Activated CD8-positive, alpha-beta memory T cell treated with anti-CD3 and anti-CD28 coated beads, Interleukin-2, amount 10 ng/mL, durations not matched to agents 7 days and 5 days (primary cell): ENCODE results near the gene PGLYRP2. TPM values are rescaled to one million over a fixed set of nuclear protein-coding genes. Genes with fewer than 3 reads are reported as not detected.
"Not testable (repeated sequence)": the region's sequence is repeated elsewhere in the genome, so short reads cannot be mapped to it uniquely, and the experiment has no call there.

Experiments
- ATAC-seq: fragments of 150-1000 bp; cut with Tn5 transposase; one replicate; pipeline ENCODE4 v1.10.0; 2021; ENCODE audit warnings: moderate library complexity
- CTCF ChIA-PET: fragments of 350-600 bp; sonication (Branson Sonifier 250); formaldehyde crosslinking; loops from one replicate; lab custom pipeline; 2021; ENCODE audit warnings: antibody characterized with exemption; lab: Charles Lee
- DNase-seq: peaks from one replicate; pipeline ENCODE4 v3.0.0-alpha.2; 2020
- H3K27ac Mint-ChIP-seq: one replicate; pipeline ENCODE4 v1.8.0; 2021; ENCODE audit warnings: mild to moderate bottlenecking, mixed read lengths
- H3K27me3 Mint-ChIP-seq: one replicate; pipeline ENCODE4 v1.8.0; 2021; ENCODE audit warnings: mixed read lengths
- H3K36me3 Mint-ChIP-seq: one replicate; pipeline ENCODE4 v1.8.0; 2021; ENCODE audit warnings: mild to moderate bottlenecking, mixed read lengths
- H3K4me1 Mint-ChIP-seq: one replicate; pipeline ENCODE4 v1.8.0; 2021; ENCODE audit warnings: mixed read lengths
- H3K4me3 Mint-ChIP-seq: one replicate; pipeline ENCODE4 v1.8.0; 2021; ENCODE audit warnings: mild to moderate bottlenecking, moderate library complexity, mixed read lengths
- H3K9me3 Mint-ChIP-seq: one replicate; pipeline ENCODE4 v1.8.0; 2022; ENCODE audit warnings: low read depth, mixed read lengths
- total RNA-seq, 2 experiments: library from RNA; stranded (reverse); gene quantifications; one replicate each; pipeline ENCODE4 v1.2.3, GENCODE V29; 2021

Gene PGLYRP2
- total RNA-seq, 2 experiments from 2014 or later, result 0.09 to 0.12 TPM

GRCh38 chr19:15507068-15508034 lies 28.1 kb upstream of the PGLYRP2 start:
- no peak overlapping the region for H3K4me3 Mint-ChIP-seq
- H3K4me1 Mint-ChIP-seq, result peaks cover 24% of the 10 kb centered on the region
- peak overlapping the region; percentile 8 for H3K27ac Mint-ChIP-seq
- no peaks in the 10 kb centered on the region for H3K36me3 Mint-ChIP-seq
- ATAC-seq, result no peak
- peaks cover 43% of the 10 kb centered on the region for H3K27me3 Mint-ChIP-seq
- CTCF ChIA-PET, result interaction anchor here (1.2 to 1.4 kb wide), 2 partner anchors 48 to 353 kb away, joined by 3 to 4 read pairs; no protein-coding TSS in a partner anchor
- no peak for DNase-seq
- H3K9me3 Mint-ChIP-seq, result no peaks in the 10 kb centered on the region

DNA sequence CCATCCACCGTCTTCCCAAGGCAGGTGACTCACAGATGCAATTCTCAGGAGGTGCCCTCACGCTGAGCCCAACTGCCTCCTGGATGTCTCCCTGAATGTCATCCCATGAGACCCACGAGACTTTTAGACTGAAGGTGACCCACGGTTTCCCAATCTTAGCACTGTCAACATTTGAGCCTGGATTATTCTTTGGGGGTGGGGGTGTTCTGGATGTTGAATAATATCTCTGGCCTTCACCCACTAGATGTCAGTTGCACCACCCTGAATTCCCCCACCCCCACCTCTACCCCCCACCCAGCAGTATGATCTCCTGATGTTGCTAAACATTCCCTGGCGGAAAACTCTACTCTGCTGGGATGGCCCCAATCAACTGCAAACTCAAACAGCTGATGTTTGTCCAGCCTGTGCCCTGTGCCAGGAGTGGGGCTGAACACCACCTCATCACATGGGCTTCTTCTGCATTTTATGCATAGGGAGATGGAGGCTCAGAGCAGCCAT lies 26.8 kb upstream of the PGLYRP2 start:
- Mint-ChIP-seq H3K4me1 (peaks cover 24% of the 10 kb centered on the region), H3K27me3 (peaks cover 50% of the 10 kb centered on the region), H3K27ac (no peak overlapping the region), H3K9me3 (no peaks in the 10 kb centered on the region), H3K4me3 (no peak overlapping the region), H3K36me3 (no peaks in the 10 kb centered on the region)
- CTCF ChIA-PET, result interaction anchor here (1.4 to 1.5 kb wide), 2 partner anchors 39 to 50 kb away, joined by 4 read pairs; no protein-coding TSS in a partner anchor
- DNase-seq, result no peak
- no peak for ATAC-seq

DNA sequence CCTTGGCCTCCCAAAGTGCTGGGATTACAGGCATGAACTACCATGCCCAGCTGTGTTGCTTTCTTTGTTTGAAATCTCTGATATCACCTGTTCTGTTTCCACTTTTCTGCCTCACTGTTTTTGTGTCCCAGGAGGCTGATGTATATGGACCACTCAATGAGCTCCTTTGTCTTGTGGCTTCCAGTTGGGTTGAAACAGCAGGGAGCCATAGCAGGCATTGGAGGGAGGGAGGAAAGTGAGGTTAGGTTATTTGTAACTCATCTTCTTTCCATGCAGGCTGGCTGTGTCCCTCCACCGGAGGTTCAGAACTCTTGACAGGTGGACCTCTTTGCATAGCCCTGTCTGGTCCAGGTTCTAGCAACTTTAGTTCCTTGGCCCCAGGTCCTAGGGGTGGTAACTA lies 23.0 kb upstream of the PGLYRP2 start:
- Mint-ChIP-seq H3K27me3 (peaks cover 32% of the 10 kb centered on the region), H3K4me1 (peaks cover 3% of the 10 kb centered on the region), H3K9me3 (no peaks in the 10 kb centered on the region), H3K4me3 (no peak overlapping the region), H3K36me3 (no peaks in the 10 kb centered on the region), H3K27ac (no peak overlapping the region)
- DNase-seq (no peak), ATAC-seq (no peak)
- CTCF ChIA-PET, result interaction anchor here (0.9 to 1.6 kb wide), 3 partner anchors 35 to 52 kb away, joined by 3 read pairs; no protein-coding TSS in a partner anchor

GRCh38 chr19:15501596-15501995 lies 22.3 kb upstream of the PGLYRP2 start:
- Mint-ChIP-seq H3K27me3 (peaks cover 28% of the 10 kb centered on the region), H3K36me3 (no peaks in the 10 kb centered on the region), H3K4me1 (peaks cover 3% of the 10 kb centered on the region), H3K9me3 (no peaks in the 10 kb centered on the region), H3K4me3 (no peak overlapping the region), H3K27ac (no peak overlapping the region)
- DNase-seq (no peak), ATAC-seq (no peak)
- CTCF ChIA-PET, result interaction anchor here (1.6 kb wide), 1 partner anchor 53 kb away, joined by 3 read pairs; no protein-coding TSS in a partner anchor

DNA sequence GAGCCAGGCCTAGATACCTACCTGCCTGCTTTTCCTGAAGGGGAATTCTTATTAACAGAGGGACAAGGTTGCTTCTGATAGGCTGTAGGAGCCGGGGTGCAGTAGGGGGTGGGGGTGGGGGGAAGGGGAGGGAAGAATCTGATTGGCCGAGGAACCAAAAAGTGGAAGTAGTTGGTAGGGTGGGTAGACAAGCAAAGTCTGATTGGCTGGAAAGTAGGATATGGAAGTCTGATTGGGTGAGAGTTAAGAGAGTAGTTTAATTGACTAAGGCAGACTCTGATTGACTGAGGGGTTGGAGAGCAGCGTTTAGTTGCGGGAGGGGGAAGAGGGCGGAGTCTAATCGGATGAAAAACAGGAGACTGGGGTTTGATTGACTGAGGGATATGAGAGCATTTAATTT lies 19.6 kb upstream of the PGLYRP2 start:
- H3K4me3 Mint-ChIP-seq, result no peak overlapping the region
- DNase-seq (no peak), ATAC-seq (no peak)
- no peaks in the 10 kb centered on the region for H3K4me1 Mint-ChIP-seq
- H3K36me3 Mint-ChIP-seq, result no peaks in the 10 kb centered on the region
- H3K27me3 Mint-ChIP-seq, result peaks cover 18% of the 10 kb centered on the region
- CTCF ChIA-PET, result no interaction called here
- H3K9me3 Mint-ChIP-seq, result no peaks in the 10 kb centered on the region
- H3K27ac Mint-ChIP-seq, result no peak overlapping the region

DNA sequence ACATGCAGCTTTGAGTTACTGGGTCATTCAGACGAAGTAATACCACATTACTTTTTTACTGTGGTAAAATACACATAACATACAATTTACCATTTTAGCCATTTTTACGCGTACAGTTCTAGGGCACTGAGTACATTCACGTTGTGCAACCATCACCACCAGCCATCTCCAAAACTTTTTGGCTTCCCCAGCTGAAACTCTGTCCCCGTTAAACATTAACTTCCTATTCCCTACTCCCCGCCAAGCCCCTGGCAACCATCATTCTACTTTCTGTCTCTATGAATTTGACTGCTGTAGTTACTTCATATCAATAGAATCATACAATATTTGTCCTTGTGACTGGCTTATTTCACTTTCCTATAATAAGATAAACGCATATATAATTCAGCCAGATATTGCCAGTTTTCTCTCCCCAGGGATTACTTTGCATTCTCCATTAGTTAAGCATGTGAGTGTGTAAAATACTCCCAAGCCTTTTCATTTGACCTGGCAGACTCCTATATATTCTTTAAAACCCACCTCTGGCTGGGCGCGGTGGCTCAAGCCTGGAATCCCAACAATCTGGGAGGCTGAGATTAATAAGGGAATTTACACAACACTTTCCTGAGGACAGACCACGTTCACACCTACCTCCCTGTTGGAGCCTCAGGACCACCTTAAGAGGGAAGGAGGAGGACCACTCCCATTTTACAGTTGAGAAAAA lies 19.0 kb upstream of the PGLYRP2 start:
- no peak for DNase-seq
- Mint-ChIP-seq H3K9me3 (no peaks in the 10 kb centered on the region), H3K27ac (no peak overlapping the region), H3K4me1 (no peaks in the 10 kb centered on the region), H3K27me3 (peaks cover 18% of the 10 kb centered on the region), H3K4me3 (no peak overlapping the region), H3K36me3 (no peaks in the 10 kb centered on the region)
- CTCF ChIA-PET, result no interaction called here
- ATAC-seq, result no peak

DNA sequence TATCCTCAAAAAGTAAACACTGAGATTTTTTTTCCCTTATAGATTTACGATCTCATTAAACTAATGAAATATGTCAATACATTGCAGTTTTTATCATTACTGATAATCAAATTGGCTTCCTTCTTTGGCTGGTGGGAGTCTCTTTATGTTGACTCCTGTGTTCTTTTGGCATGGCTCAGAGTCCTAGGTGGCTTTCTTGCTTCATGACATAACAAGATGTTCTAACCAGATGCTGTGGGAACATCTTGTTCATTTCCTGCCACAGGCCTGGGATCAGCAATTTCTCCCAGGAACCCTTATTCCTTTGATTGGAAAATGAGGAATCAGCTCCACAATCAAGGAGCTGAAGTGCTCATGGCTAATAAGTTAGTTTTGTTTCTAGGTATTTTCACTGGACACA lies 15.8 kb upstream of the PGLYRP2 start:
- H3K4me1 Mint-ChIP-seq, result no peaks in the 10 kb centered on the region
- DNase-seq (no peak), ATAC-seq (no peak)
- H3K36me3 Mint-ChIP-seq, result no peaks in the 10 kb centered on the region
- H3K27me3 Mint-ChIP-seq, result peaks cover 15% of the 10 kb centered on the region
- no peak overlapping the region for H3K27ac Mint-ChIP-seq
- CTCF ChIA-PET, result no interaction called here
- H3K9me3 Mint-ChIP-seq, result no peaks in the 10 kb centered on the region
- H3K4me3 Mint-ChIP-seq, result no peak overlapping the region

GRCh38 chr19:15488489-15489226 lies 9.4 kb upstream of the PGLYRP2 start:
- H3K4me3 Mint-ChIP-seq, result no peak overlapping the region
- DNase-seq (no peak), ATAC-seq (no peak)
- peaks cover 9% of the 10 kb centered on the region for H3K27me3 Mint-ChIP-seq
- H3K4me1 Mint-ChIP-seq, result peaks cover 7% of the 10 kb centered on the region
- peaks cover 6% of the 10 kb centered on the region for H3K9me3 Mint-ChIP-seq
- CTCF ChIA-PET, result no interaction called here
- no peak overlapping the region for H3K27ac Mint-ChIP-seq
- peaks cover 5% of the 10 kb centered on the region for H3K36me3 Mint-ChIP-seq

DNA sequence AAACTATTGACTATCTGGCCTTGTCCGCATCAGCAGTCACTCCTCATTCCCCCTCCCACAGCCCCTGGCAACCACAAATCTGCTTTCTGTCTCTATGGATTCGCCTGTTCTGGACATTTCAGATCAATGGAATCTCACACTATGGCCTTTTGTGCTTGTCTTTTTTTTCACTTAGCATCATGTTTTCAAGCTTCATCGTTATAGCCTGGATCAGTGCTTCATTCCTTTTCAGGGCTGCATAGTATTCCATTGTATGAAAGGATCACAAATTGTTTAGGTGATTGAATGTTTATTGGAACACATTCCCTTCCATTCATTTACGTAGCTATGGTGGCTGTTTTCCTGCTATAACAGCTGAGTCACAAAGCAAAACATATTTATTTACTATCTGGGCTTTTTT lies 7.7 kb upstream of the PGLYRP2 start:
- Mint-ChIP-seq H3K27me3 (peaks cover 2% of the 10 kb centered on the region), H3K4me3 (no peak overlapping the region), H3K27ac (no peak overlapping the region), H3K9me3 (peaks cover 6% of the 10 kb centered on the region), H3K36me3 (peaks cover 5% of the 10 kb centered on the region), H3K4me1 (peaks cover 12% of the 10 kb centered on the region)
- CTCF ChIA-PET, result interaction anchor here (1.5 kb wide), 1 partner anchor 395 kb away, joined by 4 read pairs; no protein-coding TSS in a partner anchor
- ATAC-seq (no peak), DNase-seq (no peak)

GRCh38 chr19:15485768-15486167 lies 6.5 kb upstream of the PGLYRP2 start:
- H3K4me3 Mint-ChIP-seq, ATAC-seq, H3K9me3 Mint-ChIP-seq, H3K27me3 Mint-ChIP-seq, H3K27ac Mint-ChIP-seq, H3K36me3 Mint-ChIP-seq, DNase-seq: not testable (repeated sequence)
- CTCF ChIA-PET, result interaction anchor here (1.0 to 2.6 kb wide), 3 partner anchors 18 to 221 kb away, joined by 3 to 9 read pairs (median 4); no protein-coding TSS in a partner anchor
- peaks cover 12% of the 10 kb centered on the region for H3K4me1 Mint-ChIP-seq

- peaks cover 33% of the 10 kb centered on the region for H3K4me1 Mint-ChIP-seq
- not testable (repeated sequence) for H3K27ac Mint-ChIP-seq, DNase-seq, H3K9me3 Mint-ChIP-seq, H3K36me3 Mint-ChIP-seq, H3K4me3 Mint-ChIP-seq, ATAC-seq, H3K27me3 Mint-ChIP-seq
- CTCF ChIA-PET, result interaction anchor here (0.6 to 0.7 kb wide), 2 partner anchors 75 to 894 kb away, joined by 3 read pairs; no protein-coding TSS in a partner anchor
Measured at GRCh38 chr19:15480996-15481395, 1.7 kb upstream of the PGLYRP2 start.

DNA sequence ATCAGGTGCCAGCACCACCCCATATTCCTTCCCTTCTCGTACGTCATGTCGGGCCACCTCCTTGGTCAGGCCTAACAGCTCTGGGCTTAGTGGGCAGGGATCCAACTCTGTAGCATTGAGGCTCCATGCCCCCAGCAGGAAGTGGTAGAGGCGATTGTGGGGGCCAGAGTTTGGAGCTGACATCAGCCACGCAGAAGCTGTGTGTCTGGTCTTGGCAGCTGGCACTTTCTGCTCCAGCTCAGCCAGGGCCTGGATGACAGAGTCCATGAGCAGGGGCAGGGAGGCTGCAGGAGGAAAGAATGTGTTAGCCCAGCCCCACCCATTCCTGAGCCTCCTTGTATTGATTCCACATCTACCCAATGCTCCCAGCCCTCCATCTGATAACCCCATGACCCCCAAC lies 3.0 kb downstream of the PGLYRP2 start:
- no peaks in the 10 kb centered on the region for H3K27me3 Mint-ChIP-seq
- H3K4me1 Mint-ChIP-seq, result peaks cover 29% of the 10 kb centered on the region
- no peak overlapping the region for H3K4me3 Mint-ChIP-seq
- peak; percentile 16 for ATAC-seq
- H3K9me3 Mint-ChIP-seq, result no peaks in the 10 kb centered on the region
- no peak overlapping the region for H3K27ac Mint-ChIP-seq
- H3K36me3 Mint-ChIP-seq, result peaks cover 2% of the 10 kb centered on the region
- DNase-seq, result no peak
- CTCF ChIA-PET, result interaction anchor here (1.0 to 1.2 kb wide), 4 partner anchors 8 to 57 kb away, joined by 3 to 5 read pairs (median 4); partner anchors contain the start of gene AKAP8L
